ENCODE data around the gene DACT2. TPM values are rescaled to one million over a fixed set of nuclear protein-coding genes. Genes with fewer than 3 reads are reported as not detected.

DACT2 gene
- total and polyA plus RNA-seq, 10 donors = 0.04 to 0.09 TPM; not detected in 8

- H3K4me1 ChIP-seq = peaks cover 0 to 3% (median 0%) of the 10 kb centered on the region in 6 donors
- no peak overlapping the region for H3K27ac ChIP-seq
- no peak overlapping the region for H3K4me3 ChIP-seq
- TF ChIP-seq CTCF (IDR thresholded peaks at IDR 0.05 in 8 of 11, conservative IDR thresholded peaks at IDR 0.05 in 3 of 11) (no peak), POLR2AphosphoS5 (IDR thresholded peaks at IDR 0.05) (no peak), POLR2A (IDR thresholded peaks at IDR 0.05) (no peak)
- no peak for DNase-seq
- H3K27me3 ChIP-seq (replicated peaks in 1 of 7) = peaks cover 0 to 12% (median 0%) of the 10 kb centered on the region in 7 donors
- H3K36me3 ChIP-seq = no peaks in the 10 kb centered on the region
- H3K9me3 ChIP-seq = peaks cover 0 to 21% (median 12%) of the 10 kb centered on the region in 8 donors
- intact Hi-C loops (cut with DNase I; ENCODE audit: low total_unique reads) = no loop called here
Measured at GRCh38 chr6:168256940-168257339, 62.6 kb downstream of the DACT2 start.

Other genes starting within 250 kb of the DACT2 start
- gene FRMD1, start 240.6 kb downstream of the DACT2 start, total RNA-seq = 1 to 10 TPM in 6 of 7 donors, under 1 TPM in 1; 0.59 to 9.5 (median 1.5) TPM
- gene FRMD1, start 240.6 kb downstream of the DACT2 start, polyA plus RNA-seq = 1 to 10 TPM in 1 of 3 donors, under 1 TPM in 2; 0.14 to 3.1 (median 0.33) TPM
- 1 to 10 TPM in 6 of 7 donors, under 1 TPM in 1; 0.94 to 3.1 (median 1.7) TPM for gene SMOC2, start 121.4 kb upstream of the DACT2 start, total RNA-seq
- 1 to 10 TPM; 1.8 to 7.6 (median 4.5) TPM for gene SMOC2, start 121.4 kb upstream of the DACT2 start, polyA plus RNA-seq

Data from spleen (tissue), 11 donors.